Choroid plexus epithelial cell (primary cell): ENCODE measurements around the gene RBM47.

Source experiments
- DNase-seq: peaks from one replicate; pipeline ENCODE4 v3.0.0-alpha.2; 2010; ENCODE audit warnings: low read depth
- H3K4me3 ChIP-seq: 2 replicates; pipeline ENCODE4 v1.5.1; 2011; ENCODE audit warnings: low read depth, mild to moderate bottlenecking, control low read depth, low read length, moderate library complexity
- TF ChIP-seq, protein P1 (sequence below): conservative IDR thresholded peaks from 2 replicates; pipeline ENCODE4 v1.5.1; 2011; ENCODE audit warnings: low read depth, mild to moderate bottlenecking, control low read depth, inconsistent platforms, low read length, moderate library complexity

RBM47 gene

DNA sequence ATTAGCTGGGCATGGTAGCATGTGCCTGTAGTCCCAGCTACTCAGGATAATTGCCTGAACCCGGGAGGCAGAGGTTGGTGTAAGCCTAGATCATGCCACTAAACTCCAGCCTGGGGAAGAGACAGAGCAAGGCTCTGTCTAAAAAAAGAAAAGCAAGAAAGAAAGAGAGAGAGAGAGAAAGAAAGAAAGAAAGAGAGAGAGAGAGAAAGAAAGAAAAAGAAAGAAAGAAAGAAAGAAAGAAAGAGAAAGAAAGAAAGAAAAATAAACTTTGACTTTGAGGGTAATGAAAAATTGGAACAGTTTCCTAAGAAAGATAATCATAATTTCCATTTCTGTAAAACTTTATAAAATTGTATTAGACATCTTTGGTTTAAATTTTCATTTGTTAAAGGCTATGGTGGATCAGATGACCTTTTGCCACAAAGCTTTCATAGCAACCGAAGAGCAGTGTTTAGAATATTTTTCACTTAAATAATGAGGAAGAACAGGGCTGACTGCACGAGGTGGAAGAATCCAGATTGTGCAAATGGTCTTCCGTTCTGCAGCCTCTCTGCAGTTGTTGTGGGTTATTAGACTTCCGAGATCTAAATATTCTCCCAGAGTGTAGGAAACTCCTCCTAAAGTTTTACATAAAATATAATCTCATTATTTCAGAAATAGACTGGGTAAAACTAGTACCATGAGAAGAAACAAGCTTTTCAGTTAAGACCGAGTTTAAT is 55.9 kb downstream of the RBM47 start:
- no peak overlapping the region for H3K4me3 ChIP-seq
- TF ChIP-seq, protein P1, sequence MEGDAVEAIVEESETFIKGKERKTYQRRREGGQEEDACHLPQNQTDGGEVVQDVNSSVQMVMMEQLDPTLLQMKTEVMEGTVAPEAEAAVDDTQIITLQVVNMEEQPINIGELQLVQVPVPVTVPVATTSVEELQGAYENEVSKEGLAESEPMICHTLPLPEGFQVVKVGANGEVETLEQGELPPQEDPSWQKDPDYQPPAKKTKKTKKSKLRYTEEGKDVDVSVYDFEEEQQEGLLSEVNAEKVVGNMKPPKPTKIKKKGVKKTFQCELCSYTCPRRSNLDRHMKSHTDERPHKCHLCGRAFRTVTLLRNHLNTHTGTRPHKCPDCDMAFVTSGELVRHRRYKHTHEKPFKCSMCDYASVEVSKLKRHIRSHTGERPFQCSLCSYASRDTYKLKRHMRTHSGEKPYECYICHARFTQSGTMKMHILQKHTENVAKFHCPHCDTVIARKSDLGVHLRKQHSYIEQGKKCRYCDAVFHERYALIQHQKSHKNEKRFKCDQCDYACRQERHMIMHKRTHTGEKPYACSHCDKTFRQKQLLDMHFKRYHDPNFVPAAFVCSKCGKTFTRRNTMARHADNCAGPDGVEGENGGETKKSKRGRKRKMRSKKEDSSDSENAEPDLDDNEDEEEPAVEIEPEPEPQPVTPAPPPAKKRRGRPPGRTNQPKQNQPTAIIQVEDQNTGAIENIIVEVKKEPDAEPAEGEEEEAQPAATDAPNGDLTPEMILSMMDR = no peak
- DNase-seq = peak; percentile 28

DNA sequence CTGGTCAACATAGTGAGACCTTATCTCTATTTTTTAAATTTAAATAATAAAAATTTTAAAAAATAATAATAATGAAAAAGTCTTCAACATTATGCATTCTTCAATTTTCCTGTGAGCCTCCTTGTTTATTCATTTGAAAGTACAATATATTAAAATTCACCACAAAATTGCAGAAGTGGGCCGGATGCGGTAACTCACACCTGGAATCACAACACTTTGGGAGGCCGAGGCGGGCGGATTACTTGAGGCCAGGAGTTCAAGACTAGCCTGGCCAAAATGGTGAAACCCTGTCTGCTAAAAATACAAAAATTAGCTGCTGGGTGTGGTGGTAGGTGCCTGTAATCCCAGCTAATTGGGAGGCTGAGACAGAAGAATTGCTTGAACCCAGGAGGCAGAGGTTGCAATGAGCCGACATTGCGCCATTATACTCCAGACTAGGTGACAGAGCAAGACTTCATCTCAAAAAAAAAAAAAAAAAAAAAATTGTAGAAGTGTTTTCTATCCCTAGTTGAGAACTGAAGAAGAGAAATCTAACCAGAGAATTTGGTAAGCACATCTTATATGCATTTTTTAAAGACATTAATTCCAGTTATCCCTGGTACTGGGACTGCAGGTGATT is 56.9 kb downstream of the RBM47 start:
- TF ChIP-seq, protein P1 = no peak
- DNase-seq = no peak

DNA sequence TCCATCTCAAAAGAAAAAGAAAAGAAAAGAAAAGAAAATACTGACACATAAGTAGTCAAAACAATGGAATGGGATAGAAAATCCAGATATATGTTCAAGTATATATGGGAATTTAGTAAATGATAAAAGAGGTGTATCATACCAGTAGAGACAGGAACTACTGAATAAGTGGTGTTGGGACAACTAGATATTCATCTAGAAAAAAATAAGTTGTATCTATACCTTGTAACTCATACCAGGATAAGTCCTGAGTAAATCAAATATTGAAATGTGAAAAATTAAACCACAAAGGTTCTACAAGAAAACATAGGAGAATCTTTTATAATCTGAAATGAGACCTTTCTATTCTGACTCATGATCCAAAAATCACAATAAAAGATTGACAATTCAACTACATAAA is 58.5 kb downstream of the RBM47 start:
- no peak for DNase-seq
- H3K4me3 ChIP-seq = no peak overlapping the region
- TF ChIP-seq, protein P1 = no peak

More for the DNA sequence above, 56.9 kb downstream of the RBM47 start:
- H3K4me3 ChIP-seq = no peak overlapping the region

DNA sequence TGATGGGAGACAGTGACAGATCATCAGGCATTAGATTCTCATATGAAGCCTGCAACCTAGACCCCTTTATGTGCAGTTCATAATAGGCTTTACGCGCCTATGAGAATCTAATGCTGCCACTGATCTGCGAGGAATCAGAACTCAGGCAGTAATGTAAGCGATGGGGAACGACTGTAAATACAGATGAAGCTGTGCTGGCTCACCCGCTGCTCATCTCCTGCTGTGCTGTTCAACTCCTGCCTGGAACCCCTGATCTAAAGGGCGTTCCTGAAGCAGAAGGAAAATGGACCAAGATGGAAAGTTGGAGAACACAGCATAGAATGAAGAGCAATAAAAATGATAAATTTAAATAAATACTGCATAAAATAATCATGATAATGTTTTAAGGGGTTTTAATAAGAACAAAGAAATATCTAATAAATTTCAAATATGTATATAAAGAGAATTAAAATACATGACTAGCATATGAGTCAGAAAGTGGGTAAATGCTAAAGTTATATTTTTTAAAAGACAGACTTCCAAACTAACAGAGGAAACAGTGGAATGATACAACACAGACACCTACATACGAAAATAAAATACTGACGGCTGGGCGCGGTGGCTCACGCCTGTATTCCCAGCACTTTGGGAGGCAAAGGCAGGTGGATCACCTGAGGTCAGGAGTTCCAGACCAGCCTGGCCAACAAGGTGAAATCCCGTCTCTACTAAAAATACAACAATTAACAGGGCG is 59.2 kb downstream of the RBM47 start:
- DNase-seq = peak; percentile 43
- H3K4me3 ChIP-seq = no peak overlapping the region
- TF ChIP-seq, protein P1 = no peak

DNA sequence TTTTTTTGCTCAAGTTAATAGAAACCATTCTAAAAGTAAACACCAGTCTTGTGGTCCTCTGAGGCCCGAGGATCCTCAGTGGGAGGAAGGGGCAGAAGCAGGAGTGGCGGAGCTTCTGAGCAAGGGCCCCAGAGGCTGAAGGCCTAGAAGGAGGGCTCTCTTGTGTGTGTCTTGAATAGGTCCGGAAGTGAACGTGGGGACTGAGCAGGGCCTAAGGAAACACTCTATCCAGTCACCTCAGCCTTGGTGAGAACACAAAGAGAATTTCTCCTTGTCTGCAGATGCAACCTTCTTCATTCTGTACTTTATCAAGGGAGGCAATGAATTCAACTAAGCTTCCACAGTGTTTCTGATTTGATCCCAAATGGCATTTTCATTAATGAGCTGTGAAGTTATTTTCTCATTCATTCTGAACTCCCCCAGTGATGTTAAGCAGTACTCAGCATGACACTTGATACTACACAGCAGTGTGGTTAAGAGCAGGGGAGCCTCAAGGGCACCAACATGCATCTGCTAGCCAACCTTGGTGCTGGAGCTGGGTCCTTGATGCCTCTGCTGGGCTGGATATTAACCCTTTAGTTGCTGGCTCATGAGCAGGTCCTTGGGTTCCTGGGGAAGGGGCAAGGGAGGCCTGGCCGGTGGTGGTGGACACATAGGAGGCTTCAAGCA is 64.7 kb downstream of the RBM47 start:
- TF ChIP-seq, protein P1 = no peak
- H3K4me3 ChIP-seq = no peak overlapping the region
- DNase-seq = peak; percentile 46

DNA sequence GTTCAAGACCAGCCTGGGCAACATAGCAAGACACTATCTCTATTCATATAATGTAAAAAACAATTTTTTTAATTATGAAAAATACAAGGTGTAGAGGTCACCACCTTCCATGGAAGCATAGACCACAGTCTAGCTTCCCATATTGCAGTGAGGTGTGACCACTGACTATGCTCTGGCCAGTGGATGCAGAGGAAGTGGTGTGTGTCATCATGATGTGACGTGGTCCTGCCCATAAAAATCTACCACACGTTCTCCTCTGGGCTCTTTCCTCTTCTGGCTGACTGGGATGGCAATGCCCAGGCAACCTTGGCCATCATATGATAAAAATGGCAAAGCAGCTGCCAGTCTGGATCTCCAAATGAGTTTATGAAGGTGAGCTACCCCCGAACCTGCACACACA is 65.7 kb downstream of the RBM47 start:
- H3K4me3 ChIP-seq = no peak overlapping the region
- DNase-seq = no peak
- TF ChIP-seq, protein P1 = no peak
